HepG2 (cell line): Measurements from ENCODE around the gene NOP56. TPM values are rescaled to one million over a fixed set of nuclear protein-coding genes. Genes with fewer than 3 reads are reported as not detected.

Experiments
- HMG20B ChIP-seq: conservative IDR thresholded peaks from 2 replicates; pipeline ENCODE4 v1.6.1; 2016; ENCODE audit warnings: missing genetic modification reagents, missing compliant biosample characterization
- HNRNPK ChIP-seq: fragments of 200-400 bp; formaldehyde crosslinking; IDR thresholded peaks from 2 replicates; pipeline ENCODE4 v1.6.1; 2018; ENCODE audit warnings: low read length, low read depth, moderate library complexity, mild to moderate bottlenecking; ENCODE audit not compliant: poor library complexity, severe bottlenecking
- RCOR2 ChIP-seq: IDR thresholded peaks from 2 replicates; pipeline ENCODE4 v1.6.1; 2016; ENCODE audit warnings: missing biosample characterization, missing genetic modification reagents
- WIZ ChIP-seq: sonication (generic); formaldehyde crosslinking; IDR thresholded peaks from 2 replicates; pipeline ENCODE4 v1.5.1; 2020; ENCODE audit warnings: mild to moderate bottlenecking, missing genetic modification reagents
- ZGPAT ChIP-seq: IDR thresholded peaks from 2 replicates; pipeline ENCODE4 v1.6.1; 2016; ENCODE audit warnings: mild to moderate bottlenecking
- ZNF10 ChIP-seq: sonication (generic); formaldehyde crosslinking; IDR thresholded peaks from 2 replicates; pipeline ENCODE4 v1.4.0; 2020; ENCODE audit warnings: mild to moderate bottlenecking, low read depth, missing genetic modification reagents, borderline replicate concordance
- ZNF704 ChIP-seq: sonication (generic); formaldehyde crosslinking; IDR thresholded peaks from 2 replicates; pipeline ENCODE4 v1.8.1; 2023; ENCODE audit warnings: mild to moderate bottlenecking, inconsistent platforms, moderate library complexity, missing genetic modification reagents, borderline replicate concordance
- polyA plus RNA-seq, 8 experiments: library from polyadenylated mRNA; depleted of rRNA in 3 of 8; stranded (reverse) in 7 of 8; unstranded in 1 of 8; fragments of >200 nt; fragmentation: Illumina TruSeq in 4 of 8; extraction: Trizol in 4 of 8; gene quantifications; 2 replicates each; pipeline versions ENCODE4 v1.2.1 to v1.2.3, GENCODE V29; 2011 to 2016; ENCODE audit warnings: low read depth in 4 of 8, missing spikeins in 1 of 8, mixed read lengths in 1 of 8; ENCODE audit not compliant: insufficient read depth in 1 of 8
- total RNA-seq, 5 experiments: library from RNA; depleted of rRNA; stranded (reverse); fragments of >200 nt; fragmentation: Illumina TruSeq; extraction: Trizol; gene quantifications; 2 replicates each; pipeline ENCODE4 v1.2.3, GENCODE V29; 2016; ENCODE audit warnings: low read depth in 1 of 5
- TF ChIP-seq, protein P1 (sequence below): IDR thresholded peaks from 2 replicates; pipeline ENCODE4 v1.6.1; 2012; ENCODE audit warnings: low read length, improper control_type of control experiment
- TF ChIP-seq, protein P2 (sequence below): sonication (generic); formaldehyde crosslinking; IDR thresholded peaks from 2 replicates; pipeline ENCODE4 v1.4.0; 2020; ENCODE audit warnings: missing genetic modification reagents; ENCODE audit errors: not compliant biosample characterization
- TF ChIP-seq, protein P3 (sequence below): sonication (generic); formaldehyde crosslinking; IDR thresholded peaks from 2 replicates; pipeline ENCODE4 v1.5.1; 2020; ENCODE audit warnings: mild to moderate bottlenecking, missing genetic modification reagents, borderline replicate concordance

NOP56 gene
- total and polyA plus RNA-seq, 2 of the 13 experiments (the other 11 are each of a cell fraction or from before 2014, with no cell fraction given): 369 to 1,116 TPM

- TF ChIP-seq, protein P1, sequence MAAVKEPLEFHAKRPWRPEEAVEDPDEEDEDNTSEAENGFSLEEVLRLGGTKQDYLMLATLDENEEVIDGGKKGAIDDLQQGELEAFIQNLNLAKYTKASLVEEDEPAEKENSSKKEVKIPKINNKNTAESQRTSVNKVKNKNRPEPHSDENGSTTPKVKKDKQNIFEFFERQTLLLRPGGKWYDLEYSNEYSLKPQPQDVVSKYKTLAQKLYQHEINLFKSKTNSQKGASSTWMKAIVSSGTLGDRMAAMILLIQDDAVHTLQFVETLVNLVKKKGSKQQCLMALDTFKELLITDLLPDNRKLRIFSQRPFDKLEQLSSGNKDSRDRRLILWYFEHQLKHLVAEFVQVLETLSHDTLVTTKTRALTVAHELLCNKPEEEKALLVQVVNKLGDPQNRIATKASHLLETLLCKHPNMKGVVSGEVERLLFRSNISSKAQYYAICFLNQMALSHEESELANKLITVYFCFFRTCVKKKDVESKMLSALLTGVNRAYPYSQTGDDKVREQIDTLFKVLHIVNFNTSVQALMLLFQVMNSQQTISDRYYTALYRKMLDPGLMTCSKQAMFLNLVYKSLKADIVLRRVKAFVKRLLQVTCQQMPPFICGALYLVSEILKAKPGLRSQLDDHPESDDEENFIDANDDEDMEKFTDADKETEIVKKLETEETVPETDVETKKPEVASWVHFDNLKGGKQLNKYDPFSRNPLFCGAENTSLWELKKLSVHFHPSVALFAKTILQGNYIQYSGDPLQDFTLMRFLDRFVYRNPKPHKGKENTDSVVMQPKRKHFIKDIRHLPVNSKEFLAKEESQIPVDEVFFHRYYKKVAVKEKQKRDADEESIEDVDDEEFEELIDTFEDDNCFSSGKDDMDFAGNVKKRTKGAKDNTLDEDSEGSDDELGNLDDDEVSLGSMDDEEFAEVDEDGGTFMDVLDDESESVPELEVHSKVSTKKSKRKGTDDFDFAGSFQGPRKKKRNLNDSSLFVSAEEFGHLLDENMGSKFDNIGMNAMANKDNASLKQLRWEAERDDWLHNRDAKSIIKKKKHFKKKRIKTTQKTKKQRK: no peak
- TF ChIP-seq WIZ (CRISPR knock-in tag): peak; percentile 91
- peak; percentile 93 for TF ChIP-seq HNRNPK
- no peak for TF ChIP-seq RCOR2 (CRISPR knock-in tag)
- no peak for TF ChIP-seq ZNF10 (CRISPR knock-in tag)
- TF ChIP-seq, protein P2, sequence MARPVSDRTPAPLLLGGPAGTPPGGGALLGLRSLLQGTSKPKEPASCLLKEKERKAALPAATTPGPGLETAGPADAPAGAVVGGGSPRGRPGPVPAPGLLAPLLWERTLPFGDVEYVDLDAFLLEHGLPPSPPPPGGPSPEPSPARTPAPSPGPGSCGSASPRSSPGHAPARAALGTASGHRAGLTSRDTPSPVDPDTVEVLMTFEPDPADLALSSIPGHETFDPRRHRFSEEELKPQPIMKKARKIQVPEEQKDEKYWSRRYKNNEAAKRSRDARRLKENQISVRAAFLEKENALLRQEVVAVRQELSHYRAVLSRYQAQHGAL (CRISPR knock-in tag): no peak
- TF ChIP-seq ZGPAT (CRISPR knock-in tag): peak; percentile 98
- no peak for TF ChIP-seq HMG20B (CRISPR knock-in tag)
- TF ChIP-seq, protein P3, sequence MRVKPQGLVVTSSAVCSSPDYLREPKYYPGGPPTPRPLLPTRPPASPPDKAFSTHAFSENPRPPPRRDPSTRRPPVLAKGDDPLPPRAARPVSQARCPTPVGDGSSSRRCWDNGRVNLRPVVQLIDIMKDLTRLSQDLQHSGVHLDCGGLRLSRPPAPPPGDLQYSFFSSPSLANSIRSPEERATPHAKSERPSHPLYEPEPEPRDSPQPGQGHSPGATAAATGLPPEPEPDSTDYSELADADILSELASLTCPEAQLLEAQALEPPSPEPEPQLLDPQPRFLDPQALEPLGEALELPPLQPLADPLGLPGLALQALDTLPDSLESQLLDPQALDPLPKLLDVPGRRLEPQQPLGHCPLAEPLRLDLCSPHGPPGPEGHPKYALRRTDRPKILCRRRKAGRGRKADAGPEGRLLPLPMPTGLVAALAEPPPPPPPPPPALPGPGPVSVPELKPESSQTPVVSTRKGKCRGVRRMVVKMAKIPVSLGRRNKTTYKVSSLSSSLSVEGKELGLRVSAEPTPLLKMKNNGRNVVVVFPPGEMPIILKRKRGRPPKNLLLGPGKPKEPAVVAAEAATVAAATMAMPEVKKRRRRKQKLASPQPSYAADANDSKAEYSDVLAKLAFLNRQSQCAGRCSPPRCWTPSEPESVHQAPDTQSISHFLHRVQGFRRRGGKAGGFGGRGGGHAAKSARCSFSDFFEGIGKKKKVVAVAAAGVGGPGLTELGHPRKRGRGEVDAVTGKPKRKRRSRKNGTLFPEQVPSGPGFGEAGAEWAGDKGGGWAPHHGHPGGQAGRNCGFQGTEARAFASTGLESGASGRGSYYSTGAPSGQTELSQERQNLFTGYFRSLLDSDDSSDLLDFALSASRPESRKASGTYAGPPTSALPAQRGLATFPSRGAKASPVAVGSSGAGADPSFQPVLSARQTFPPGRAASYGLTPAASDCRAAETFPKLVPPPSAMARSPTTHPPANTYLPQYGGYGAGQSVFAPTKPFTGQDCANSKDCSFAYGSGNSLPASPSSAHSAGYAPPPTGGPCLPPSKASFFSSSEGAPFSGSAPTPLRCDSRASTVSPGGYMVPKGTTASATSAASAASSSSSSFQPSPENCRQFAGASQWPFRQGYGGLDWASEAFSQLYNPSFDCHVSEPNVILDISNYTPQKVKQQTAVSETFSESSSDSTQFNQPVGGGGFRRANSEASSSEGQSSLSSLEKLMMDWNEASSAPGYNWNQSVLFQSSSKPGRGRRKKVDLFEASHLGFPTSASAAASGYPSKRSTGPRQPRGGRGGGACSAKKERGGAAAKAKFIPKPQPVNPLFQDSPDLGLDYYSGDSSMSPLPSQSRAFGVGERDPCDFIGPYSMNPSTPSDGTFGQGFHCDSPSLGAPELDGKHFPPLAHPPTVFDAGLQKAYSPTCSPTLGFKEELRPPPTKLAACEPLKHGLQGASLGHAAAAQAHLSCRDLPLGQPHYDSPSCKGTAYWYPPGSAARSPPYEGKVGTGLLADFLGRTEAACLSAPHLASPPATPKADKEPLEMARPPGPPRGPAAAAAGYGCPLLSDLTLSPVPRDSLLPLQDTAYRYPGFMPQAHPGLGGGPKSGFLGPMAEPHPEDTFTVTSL (CRISPR knock-in tag): no peak
- TF ChIP-seq ZNF704: no peak; the same call in 1 of the 2 replicates
These were observed at the start of gene NOP56 (continued) for GRCh38 chr20:2651772-2652723.
